AG10803 (cell line): ENCODE results near the gene FARP1.

Experiments
- DNase-seq: peaks from one replicate; pipeline ENCODE4 v3.0.0; 2010; ENCODE audit warnings: low read depth
- H3K4me3 ChIP-seq: 2 replicates; pipeline ENCODE4 v1.5.1; 2011; ENCODE audit warnings: mild to moderate bottlenecking, low read length, control low read depth
- CTCF ChIP-seq: conservative IDR thresholded peaks from 2 replicates; pipeline ENCODE4 v1.5.1; 2011; ENCODE audit warnings: mild to moderate bottlenecking, low read length, control low read depth, inconsistent platforms

The FARP1 gene

GRCh38 chr13:98236197-98236596 is 93.3 kb downstream of the FARP1 start:
- H3K4me3 ChIP-seq = no peak overlapping the region
- no peak for TF ChIP-seq CTCF
- DNase-seq = no peak

- no peak for DNase-seq
- TF ChIP-seq CTCF = no peak
- no peak overlapping the region for H3K4me3 ChIP-seq
Observed at GRCh38 chr13:98237331-98237730, 94.4 kb downstream of the FARP1 start.

- H3K4me3 ChIP-seq = no peak overlapping the region
- no peak for TF ChIP-seq CTCF
- DNase-seq = no peak
Observed at GRCh38 chr13:98239162-98240076, 96.5 kb downstream of the FARP1 start.

- no peak overlapping the region for H3K4me3 ChIP-seq
- no peak for DNase-seq
- TF ChIP-seq CTCF = no peak
Observed at GRCh38 chr13:98240135-98240534, 97.2 kb downstream of the FARP1 start.

GRCh38 chr13:98240974-98241373 is 98.1 kb downstream of the FARP1 start:
- no peak for TF ChIP-seq CTCF
- DNase-seq = no peak
- no peak overlapping the region for H3K4me3 ChIP-seq

GRCh38 chr13:98241976-98242375 is 99.1 kb downstream of the FARP1 start:
- DNase-seq = no peak
- no peak for TF ChIP-seq CTCF
- no peak overlapping the region for H3K4me3 ChIP-seq

- no peak for TF ChIP-seq CTCF
- H3K4me3 ChIP-seq = no peak overlapping the region
- no peak for DNase-seq
Observed at GRCh38 chr13:98242403-98242802, 99.5 kb downstream of the FARP1 start.
